ENCODE results near the gene ZNF197.
"Not testable (repeated sequence)": the region's sequence is repeated elsewhere in the genome, so short reads cannot be mapped to it uniquely, and the experiment has no call there.

GRCh38 chr3:44577354-44577952 lies 47.4 kb upstream of the ZNF197 start:
- TF ChIP-seq ZFP3 (CRISPR knock-in tag; IDR thresholded peaks at IDR 0.05); PATZ1 (CRISPR knock-in tag; IDR thresholded peaks at IDR 0.05; ENCODE audit: borderline replicate concordance); TOX (CRISPR knock-in tag; IDR thresholded peaks at IDR 0.05; ENCODE audit: borderline replicate concordance); ESRRG (CRISPR knock-in tag; IDR thresholded peaks at IDR 0.05); ZC3H10 (CRISPR knock-in tag; IDR thresholded peaks at IDR 0.05); ARNTL (CRISPR knock-in tag; IDR thresholded peaks at IDR 0.05; ENCODE audit: borderline replicate concordance, low read depth); ZNF565 (CRISPR knock-in tag; conservative IDR thresholded peaks at IDR 0.05; ENCODE audit: low read depth); ZNF70 (CRISPR knock-in tag; IDR thresholded peaks at IDR 0.05): not testable (repeated sequence)

All from SK-N-SH treated with all-trans-retinoic acid at 6 μM for 48 hours (cell line).